UCSD-AML1 (cell line): Measurements from ENCODE around the gene TRPM2.

Experiments used
- DNase-seq: peaks from one replicate; lab custom pipeline; 2025; ENCODE audit not compliant: unreplicated experiment; lab: John Stamatoyannopoulos, UW

TRPM2 gene

DNA sequence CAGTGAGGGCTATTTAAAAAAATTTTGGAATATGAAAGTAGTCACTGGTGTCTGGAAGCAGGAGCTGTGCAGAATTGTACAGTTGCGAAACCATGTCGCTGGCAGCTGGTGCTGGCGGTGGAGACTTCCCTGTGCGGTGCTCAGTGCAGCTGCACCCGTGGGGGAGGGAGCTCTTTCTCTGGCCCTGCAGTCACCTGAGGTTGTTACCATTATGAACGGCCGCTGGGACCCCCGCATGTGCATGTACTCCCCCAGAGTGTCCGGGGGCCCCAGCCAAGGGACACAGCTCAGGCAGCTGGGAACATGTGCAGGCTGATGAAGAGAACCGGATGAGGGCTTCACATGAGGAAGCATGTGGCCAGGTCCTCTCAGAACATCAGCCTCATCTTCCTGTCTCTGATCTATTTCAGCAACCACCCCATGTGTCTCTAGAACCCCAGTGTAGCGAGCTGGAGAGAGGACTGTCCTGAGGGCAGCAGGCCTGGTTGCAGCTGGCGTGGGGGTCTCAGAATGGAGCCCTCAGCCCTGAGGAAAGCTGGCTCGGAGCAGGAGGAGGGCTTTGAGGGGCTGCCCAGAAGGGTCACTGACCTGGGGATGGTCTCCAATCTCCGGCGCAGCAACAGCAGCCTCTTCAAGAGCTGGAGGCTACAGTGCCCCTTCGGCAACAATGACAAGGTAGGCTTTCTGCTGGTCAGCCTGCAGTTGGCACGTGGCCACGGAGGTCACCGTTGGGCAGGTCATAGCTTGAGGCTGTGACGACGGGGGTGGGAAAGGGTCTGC, at the start of gene TRPM2:
Gene TRPM2 (plus strand): TSS at position 431 of the 780 bp plus-strand sequence. CDS start 80 bp downstream, at position 511.
- DNase-seq = peak; percentile 69

DNA sequence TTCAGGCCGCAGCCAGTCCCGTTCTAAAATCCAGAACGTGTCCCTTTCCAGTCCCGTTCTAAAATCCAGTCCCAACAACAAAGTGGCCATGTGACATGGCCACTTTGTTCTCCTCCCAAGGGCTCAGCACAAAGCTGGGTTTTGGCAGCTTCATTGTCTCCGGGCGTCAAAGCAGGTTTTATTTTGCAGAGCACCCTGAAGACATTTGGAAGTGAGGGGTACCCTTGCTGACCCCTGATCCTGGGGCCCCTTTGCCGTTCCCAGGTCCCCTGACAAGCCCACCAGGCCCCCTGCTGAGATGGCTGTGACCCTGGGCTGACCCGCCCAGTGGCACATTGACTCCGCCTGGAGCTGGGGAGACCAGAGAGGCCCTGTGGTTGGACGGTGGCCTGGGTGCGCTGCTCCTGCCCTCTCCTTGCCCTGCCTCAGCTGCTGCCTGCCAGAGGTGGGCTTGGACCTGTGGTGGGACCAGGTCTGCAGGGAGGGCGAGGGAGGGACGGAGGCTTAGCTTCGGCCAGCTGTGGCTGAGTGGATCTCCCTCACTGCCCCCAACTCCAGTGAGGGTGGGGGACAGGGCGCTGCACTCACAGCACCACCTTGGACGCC, 49.3 kb upstream of the TRPM2 start:
- DNase-seq = no peak

DNA sequence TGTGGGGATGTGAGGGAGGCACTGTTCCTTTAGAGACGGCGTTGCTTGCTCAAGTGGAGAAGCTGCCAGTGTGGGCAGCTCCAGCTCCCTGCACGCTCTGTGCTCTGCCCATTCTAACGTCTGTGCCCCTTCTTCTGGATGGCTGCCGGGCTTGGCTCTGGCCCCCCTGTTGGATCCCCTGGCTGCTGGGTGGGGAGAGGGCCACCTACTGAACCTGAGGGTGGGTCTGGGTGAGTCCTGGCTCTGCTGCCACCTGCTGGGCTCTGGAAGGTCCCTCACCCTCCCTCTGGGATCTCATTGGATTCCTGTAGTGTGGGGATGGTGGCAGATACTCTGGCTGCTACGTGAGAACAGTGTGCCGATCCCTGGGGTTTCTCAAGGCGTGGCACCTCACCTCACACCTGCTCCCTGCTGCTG, 48.5 kb upstream of the TRPM2 start:
- DNase-seq = peak; percentile 50

GRCh38 chr21:44305691-44306090, 47.7 kb upstream of the TRPM2 start:
- no peak for DNase-seq

DNA sequence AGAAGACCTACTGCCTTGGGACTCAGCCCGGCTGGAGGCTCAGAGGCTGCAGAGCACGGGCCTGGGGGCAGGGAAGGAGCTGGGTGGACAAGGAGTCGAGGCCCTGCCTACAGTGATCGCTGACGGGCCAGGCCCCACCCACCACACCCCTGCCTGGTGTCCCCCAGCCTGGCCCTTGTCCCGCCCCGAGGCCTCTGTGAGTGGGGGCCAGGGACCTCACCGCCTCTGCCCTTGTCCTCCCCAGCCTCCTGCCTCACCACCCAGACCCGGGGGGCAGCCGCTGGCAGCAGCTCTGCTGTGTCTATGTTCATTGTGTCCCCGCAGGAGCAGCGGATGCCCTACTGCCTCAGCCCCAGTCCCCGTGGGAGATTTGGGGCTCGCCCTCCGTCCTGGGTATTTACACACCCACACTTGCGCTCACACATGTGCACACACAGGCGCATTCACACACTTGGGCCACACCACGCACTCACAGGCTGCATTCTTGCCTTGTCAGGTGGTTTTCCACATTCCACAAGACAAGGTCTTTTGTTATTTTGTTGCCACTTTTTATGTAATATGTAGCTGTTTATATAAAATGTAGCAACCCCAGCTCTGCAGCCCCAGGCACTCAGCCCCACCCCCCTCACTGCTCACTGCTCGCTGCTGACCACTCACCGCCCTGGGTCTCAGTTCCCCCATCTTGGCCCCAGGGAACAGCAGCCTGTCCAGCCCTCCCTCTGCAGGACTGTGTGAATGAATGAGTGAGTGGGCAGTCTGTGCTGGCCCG, 46.3 kb upstream of the TRPM2 start:
- DNase-seq = no peak

DNA sequence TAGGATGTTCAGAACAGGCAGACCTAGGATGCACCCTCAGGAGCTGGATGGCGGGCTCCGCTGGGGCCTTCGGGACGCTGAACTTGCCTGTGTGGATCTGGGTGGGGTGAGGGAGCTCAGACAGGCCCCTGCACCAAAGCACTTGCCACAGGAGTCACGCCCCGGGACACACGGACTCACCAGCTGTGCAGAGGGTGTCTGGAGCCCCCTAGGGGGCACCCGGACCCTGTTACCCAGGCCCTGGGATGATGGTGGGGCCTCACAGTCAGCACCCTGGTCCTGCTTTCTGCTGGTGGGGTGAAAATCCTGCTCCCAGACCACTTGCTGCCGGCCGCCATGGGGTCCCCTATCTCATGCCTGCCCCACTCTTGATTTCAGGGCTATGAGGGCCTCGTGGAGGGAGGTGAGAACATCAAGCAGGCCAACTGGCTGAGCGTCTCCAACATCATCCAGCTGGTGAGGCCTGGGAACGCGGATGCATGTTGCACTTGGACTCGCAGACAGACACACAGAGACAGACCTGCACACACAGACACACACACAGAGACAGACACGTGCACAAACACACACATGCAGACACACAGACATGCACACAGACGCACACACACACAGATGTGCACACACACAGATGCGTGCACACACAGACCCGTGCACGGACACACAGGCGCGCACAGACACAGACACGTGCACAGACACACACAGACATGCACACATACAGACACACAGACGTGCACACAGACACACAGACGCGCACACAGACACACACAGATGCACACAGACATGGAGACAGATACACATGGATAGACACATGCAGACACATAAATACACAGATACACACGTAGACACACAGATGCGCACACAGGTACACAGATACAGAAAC, 42.6 kb upstream of the TRPM2 start:
- no peak for DNase-seq

GRCh38 chr21:44312089-44312488, 41.3 kb upstream of the TRPM2 start:
- no peak for DNase-seq

DNA sequence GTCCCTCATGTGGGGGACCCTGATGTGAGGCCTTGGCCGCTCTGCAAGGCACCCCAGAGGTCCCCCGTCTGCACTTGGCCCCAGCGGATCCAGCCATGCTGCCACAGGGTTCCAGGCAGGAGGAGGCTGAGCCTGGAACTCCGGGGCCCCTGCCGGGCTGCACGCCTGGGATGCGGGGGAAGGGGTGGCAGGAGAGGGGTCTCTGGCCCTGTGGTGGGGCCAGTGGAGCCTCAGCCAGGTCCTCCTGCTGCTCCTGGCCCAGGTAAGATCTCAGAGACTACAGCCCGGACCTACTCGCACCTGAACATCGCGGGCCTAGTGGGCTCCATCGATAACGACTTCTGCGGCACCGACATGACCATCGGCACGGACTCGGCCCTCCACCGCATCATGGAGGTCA, 40.7 kb upstream of the TRPM2 start:
- no peak for DNase-seq

GRCh38 chr21:44313451-44313850, 40.0 kb upstream of the TRPM2 start:
- no peak for DNase-seq

DNA sequence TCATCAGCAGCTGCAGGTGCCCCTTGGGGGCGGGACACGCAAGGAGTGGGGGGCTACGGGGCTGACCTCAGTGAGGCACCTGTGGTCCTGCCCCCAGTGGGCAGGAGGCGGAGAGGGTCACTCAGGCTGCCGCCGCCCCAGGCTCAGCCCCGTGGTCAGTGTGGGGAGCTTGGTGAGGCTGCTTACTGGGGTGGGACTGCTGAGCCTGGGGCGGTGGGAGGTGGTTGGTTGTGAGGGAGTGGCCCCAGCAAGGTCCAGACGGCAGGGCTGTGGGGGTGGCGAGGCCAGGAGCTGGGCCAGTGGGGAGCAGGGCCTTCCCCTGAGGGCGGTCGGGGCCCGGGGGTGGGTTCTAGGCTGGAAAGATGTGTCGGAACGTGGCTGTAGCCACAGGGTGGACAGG, 39.3 kb upstream of the TRPM2 start:
- DNase-seq = no peak

DNA sequence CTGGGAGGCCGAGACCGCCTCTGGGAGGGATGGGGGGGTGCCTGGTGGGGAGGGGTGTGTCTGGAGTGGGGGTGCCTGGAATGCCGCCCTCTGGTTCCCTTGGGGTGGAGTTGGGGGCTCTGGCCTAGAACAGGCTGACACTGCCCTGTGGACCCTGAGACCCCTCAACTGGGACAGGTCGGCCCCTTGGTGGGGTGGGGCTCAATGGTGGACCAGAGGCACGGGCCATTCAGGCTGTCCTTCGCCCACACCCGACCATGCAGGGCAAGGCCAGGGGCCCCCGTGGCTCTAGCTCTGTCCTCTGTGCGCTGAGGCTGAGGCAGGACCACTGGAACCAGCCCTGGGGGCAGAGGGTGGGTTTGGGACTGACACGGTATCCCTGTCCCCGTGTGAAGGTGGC, 38.9 kb upstream of the TRPM2 start:
- DNase-seq = no peak

DNA sequence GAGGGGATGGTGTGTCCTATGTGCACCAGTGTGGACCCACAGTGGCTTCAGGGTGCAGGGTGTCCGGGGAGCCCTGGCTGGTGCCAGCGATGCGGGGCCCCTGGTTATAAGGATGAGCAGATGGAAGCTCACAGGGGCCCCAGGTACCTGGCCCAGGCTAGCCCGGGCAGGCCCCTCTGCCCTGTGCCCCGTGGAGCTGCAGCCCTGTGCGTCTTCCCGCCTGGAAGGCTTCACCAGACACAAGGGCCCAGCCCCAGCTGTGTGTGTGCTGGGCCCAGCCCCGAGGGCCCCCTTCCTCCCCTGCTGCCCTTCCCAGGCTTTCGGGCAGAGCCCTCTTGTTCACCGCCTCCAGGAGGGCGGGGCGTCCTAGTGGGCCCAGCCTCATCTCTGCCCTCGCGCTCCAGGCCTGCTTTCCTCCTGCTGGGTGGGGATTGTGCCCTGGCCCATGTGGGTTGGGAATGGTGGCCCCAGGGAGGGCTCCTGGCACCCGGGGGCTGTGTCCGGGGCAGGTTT, 37.7 kb upstream of the TRPM2 start:
- no peak for DNase-seq

- DNase-seq = no peak
These were observed 37.0 kb upstream of the TRPM2 start for GRCh38 chr21:44316277-44316900.

DNA sequence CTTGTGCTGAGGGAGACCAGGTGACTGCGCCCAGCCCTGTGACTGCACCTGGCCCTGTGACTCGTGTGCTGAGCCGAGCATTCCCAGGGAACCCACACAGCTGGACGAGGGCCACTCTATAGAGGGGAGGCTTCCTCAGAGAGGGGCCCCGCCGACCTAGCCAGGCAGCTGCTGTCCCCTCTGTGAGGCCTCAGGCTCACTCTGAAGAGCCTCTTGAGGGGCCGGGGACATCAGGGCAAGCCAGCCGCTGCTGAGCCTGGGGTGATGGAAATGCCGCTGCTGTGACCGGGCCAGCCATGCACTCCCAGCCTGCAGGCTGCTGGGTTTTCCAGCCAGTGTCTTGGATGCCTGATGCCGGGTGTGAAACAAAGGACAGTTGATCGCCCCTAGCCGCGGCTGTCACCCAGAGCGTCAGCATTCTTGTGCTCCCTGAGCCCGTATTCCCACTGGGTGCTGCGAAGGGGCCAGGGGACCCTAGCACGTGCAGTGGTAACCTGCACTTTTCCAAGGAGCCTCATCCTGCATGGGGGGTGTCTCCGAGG, 36.1 kb upstream of the TRPM2 start:
- no peak for DNase-seq

DNA sequence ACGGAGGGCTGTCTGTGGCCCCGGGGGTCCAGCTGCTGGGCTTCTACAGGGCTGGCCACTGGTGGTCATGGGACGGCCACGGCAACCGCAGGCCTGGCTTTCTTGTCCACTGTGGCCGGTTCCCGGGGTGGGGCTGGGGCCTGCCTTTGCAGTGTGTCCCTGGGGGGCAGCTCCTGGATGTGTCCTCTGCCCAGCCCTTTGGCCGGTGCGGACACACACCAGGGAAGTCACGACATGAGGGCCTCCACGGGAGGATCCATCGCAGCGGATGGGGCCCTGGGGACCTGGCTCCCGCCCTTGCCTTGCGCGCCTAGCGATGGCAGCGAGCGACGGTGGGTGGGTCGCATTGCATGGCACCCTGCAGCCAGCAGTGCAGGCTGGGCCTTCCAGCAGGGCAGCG, 35.5 kb upstream of the TRPM2 start:
- no peak for DNase-seq

DNA sequence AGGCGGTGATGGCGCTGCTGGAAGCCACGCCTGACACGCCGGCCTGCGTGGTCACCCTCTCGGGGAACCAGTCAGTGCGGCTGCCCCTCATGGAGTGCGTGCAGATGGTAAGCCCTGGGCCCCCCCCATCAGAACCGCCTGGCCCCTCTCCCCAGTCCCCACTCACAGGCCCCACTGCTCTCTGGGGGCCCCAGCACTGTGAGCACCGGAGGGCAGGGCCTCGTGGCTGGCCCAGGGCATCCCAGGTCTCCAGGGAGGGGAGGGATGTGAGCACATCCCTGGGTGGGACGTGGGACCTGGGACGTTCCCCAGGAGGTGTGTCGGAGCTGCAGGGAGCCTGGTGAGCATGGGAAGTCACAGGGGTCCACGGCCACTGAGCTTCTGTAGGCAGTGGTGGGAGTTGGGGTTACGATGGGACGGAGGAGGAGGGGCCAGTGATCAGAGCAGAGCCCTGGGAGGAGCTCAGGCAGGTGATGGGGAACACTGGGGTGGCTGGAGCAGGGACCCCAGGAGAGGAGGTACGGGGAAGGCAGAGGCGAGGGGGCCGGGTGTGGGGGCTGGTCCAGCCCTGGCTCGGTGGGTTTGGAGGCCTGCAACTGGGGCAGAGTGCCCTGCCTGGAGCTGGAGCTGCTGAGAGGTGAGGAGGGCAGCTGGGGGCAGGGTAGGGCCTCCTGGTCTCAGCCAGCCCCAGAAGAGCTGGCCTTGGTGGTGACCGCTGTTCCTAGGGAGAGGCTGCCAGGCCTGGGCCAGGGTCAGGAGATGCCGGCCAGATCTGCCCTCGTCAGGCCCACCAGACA, 34.7 kb upstream of the TRPM2 start:
- DNase-seq = no peak

DNA sequence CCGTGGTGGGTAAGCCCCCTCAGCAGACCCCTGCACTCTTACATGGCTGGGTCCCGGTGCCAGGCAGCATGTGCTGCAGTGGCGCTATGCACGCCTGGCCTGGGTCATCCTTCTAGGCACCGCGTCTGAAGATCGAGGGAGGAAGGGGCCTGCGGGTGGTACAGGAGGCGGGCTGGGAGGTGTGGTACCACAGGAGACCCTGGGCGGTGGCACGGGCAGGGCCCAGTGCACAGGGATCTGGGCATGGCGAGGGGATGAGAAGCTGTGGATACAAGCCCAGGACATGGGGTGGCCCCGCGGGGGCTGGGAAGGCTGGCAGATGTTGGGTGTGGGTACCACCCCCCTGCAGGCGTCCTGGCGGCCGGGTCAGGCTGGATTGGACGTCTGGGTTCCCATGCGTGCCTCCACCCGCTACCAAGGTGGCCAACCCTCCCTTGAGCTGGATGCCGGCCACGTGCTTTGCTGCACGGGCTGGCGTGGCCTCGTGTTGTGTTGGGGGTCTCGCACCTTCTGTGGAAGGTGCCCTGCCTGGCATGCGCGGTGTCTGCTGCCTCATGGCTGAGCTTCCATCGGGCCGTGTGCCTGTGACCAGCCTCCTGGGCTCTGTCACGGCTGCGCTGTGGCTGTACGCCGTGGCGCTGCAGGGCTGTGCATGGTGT, 33.9 kb upstream of the TRPM2 start:
- no peak for DNase-seq

GRCh38 chr21:44320847-44321246, 32.6 kb upstream of the TRPM2 start:
- no peak for DNase-seq
